ENCODE measurements around the gene RHOJ.
"Not testable (repeated sequence)": the region's sequence is repeated elsewhere in the genome, so short reads cannot be mapped to it uniquely, and the experiment has no call there.

RHOJ gene

DNA sequence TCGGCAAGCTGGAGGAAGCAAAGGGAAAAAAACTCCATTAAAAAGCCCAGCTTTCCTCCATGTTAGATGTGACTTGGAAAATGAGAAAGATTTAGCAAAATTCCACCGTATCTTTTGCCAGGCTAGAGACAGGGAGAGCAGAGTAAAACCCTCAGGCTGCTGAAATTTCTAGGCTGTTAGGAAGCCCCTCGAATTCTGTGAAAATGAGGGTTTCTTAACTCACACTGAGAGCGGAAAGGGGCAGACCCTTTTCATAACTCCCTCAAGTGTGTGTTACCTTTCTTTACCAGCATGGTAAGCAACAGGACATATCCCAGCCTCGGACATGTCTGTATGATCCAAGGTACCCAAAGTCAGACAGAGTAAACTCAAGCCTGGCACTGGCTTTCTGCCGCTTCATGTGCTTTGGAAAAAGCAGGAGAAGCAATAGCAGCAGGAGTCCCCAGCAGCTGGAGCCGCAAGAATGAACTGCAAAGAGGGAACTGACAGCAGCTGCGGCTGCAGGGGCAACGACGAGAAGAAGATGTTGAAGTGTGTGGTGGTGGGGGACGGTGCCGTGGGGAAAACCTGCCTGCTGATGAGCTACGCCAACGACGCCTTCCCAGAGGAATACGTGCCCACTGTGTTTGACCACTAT, at the start of gene RHOJ:
Gene RHOJ, plus strand, starts transcription at position 37 of the 637 bp plus-strand sequence. Its CDS starts 427 bp downstream, at position 464.
- Mint-ChIP-seq H3K27ac (no peak within 1 kb of the TSS), H3K36me3 (no peaks in the 10 kb centered on the region), H3K4me1 (no peaks in the 10 kb centered on the region), H3K4me3 (no peak within 1 kb of the TSS), H3K9me3 (no peaks in the 10 kb centered on the region), H3K27me3 (no peaks in the 10 kb centered on the region)
- no peak for DNase-seq
- CTCF ChIA-PET = no interaction called here

GRCh38 chr14:63155511-63156185, 48.6 kb upstream of the RHOJ start:
- Mint-ChIP-seq H3K4me1 (no peaks in the 10 kb centered on the region), H3K27ac (no peak overlapping the region), H3K9me3 (no peaks in the 10 kb centered on the region), H3K36me3 (no peaks in the 10 kb centered on the region), H3K4me3 (no peak overlapping the region), H3K27me3 (no peaks in the 10 kb centered on the region)
- CTCF ChIA-PET = no interaction called here
- DNase-seq = no peak

GRCh38 chr14:63157195-63157594, 47.0 kb upstream of the RHOJ start:
- H3K27ac Mint-ChIP-seq = no peak overlapping the region
- no peaks in the 10 kb centered on the region for H3K36me3 Mint-ChIP-seq
- no peaks in the 10 kb centered on the region for H3K4me1 Mint-ChIP-seq
- no peaks in the 10 kb centered on the region for H3K9me3 Mint-ChIP-seq
- no peaks in the 10 kb centered on the region for H3K27me3 Mint-ChIP-seq
- no peak for DNase-seq
- H3K4me3 Mint-ChIP-seq = no peak overlapping the region
- CTCF ChIA-PET = no interaction called here

DNA sequence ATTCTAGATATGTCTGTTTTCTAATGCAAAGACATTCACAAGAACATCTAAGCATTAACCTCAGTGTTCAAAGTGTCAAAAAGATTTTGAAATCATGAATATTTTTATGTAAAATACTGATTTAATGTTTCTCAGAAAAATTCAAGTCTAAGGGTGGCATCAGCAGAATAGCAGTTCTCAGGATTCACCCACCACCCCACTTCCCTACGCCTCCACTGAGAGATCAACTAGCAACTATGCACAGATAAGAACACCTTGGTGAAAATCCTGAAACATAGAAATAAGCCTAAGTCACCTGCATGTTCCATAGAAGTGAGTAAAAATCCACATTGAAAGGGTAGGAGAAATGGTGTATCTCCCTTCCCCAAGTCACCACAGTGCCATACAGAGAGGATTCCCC, 40.9 kb upstream of the RHOJ start:
- H3K4me1 Mint-ChIP-seq = no peaks in the 10 kb centered on the region
- no peak for DNase-seq
- CTCF ChIA-PET = no interaction called here
- H3K4me3 Mint-ChIP-seq = no peak overlapping the region
- peaks cover 2% of the 10 kb centered on the region for H3K9me3 Mint-ChIP-seq
- H3K27ac Mint-ChIP-seq = no peak overlapping the region
- no peaks in the 10 kb centered on the region for H3K27me3 Mint-ChIP-seq
- H3K36me3 Mint-ChIP-seq = no peaks in the 10 kb centered on the region

- Mint-ChIP-seq H3K9me3 (peaks cover 2% of the 10 kb centered on the region), H3K27ac (no peak overlapping the region)
- CTCF ChIA-PET = no interaction called here
Measured at GRCh38 chr14:63164108-63164683, 40.0 kb upstream of the RHOJ start.

DNA sequence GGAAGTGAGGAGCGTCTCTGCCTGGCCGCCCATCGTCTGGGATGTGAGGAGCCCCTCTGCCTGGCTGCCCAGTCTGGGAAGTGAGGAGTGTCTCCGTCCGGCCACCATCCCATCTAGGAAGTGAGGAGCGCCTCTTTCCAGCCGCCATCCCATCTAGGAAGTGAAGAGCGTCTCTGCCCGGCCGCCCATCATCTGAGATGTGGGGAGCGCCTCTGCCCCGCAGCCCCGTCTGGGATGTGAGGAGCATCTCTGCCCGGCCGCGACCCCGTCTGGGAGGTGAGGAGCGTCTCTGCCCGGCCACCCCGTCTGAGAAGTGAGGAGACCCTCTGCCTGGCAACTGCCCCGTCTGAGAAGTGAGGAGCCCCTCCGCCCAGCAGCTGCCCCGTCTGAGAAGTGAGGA, 39.0 kb upstream of the RHOJ start:
- H3K4me3 Mint-ChIP-seq, H3K27me3 Mint-ChIP-seq, H3K27ac Mint-ChIP-seq, H3K9me3 Mint-ChIP-seq, H3K4me1 Mint-ChIP-seq, CTCF ChIA-PET, H3K36me3 Mint-ChIP-seq, DNase-seq: not testable (repeated sequence)

More at GRCh38 chr14:63164108-63164683, 40.0 kb upstream of the RHOJ start:
- Mint-ChIP-seq H3K4me1 (no peaks in the 10 kb centered on the region), H3K4me3 (no peak overlapping the region), H3K36me3 (no peaks in the 10 kb centered on the region), H3K27me3 (no peaks in the 10 kb centered on the region)
- DNase-seq = no peak

DNA sequence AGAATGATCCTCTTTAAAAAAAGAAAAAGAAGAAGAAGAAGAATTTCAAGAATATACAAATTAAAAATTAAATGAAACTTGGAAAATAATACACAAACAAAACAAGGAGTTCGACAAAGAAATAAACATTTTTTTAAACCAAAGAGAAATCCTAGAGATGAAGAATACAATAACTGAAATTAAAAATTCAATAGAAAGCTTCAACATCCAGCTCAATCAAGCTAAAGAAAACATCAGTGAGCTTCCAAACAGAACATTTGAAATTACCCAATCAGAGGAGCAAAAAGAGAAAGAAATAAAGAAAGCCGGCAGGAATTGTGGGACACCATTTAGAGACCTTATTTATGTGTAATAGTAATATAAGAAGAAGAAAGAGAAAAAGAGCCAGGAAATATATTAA, 37.2 kb upstream of the RHOJ start:
- Mint-ChIP-seq H3K27me3 (no peaks in the 10 kb centered on the region), H3K36me3 (no peaks in the 10 kb centered on the region), H3K27ac (no peak overlapping the region), H3K9me3 (peaks cover 2% of the 10 kb centered on the region), H3K4me3 (no peak overlapping the region), H3K4me1 (no peaks in the 10 kb centered on the region)
- CTCF ChIA-PET = no interaction called here
- no peak for DNase-seq

GRCh38 chr14:63174760-63175191, 29.5 kb upstream of the RHOJ start:
- CTCF ChIA-PET = no interaction called here
- H3K27ac Mint-ChIP-seq = no peak overlapping the region
- no peaks in the 10 kb centered on the region for H3K4me1 Mint-ChIP-seq

GRCh38 chr14:63175531-63175930, 28.7 kb upstream of the RHOJ start:
- Mint-ChIP-seq H3K4me3 (no peak overlapping the region), H3K27ac (no peak overlapping the region), H3K27me3 (no peaks in the 10 kb centered on the region), H3K4me1 (no peaks in the 10 kb centered on the region), H3K36me3 (no peaks in the 10 kb centered on the region), H3K9me3 (no peaks in the 10 kb centered on the region)
- no peak for DNase-seq
- CTCF ChIA-PET = no interaction called here

More at GRCh38 chr14:63174760-63175191, 29.5 kb upstream of the RHOJ start:
- Mint-ChIP-seq H3K27me3 (no peaks in the 10 kb centered on the region), H3K4me3 (no peak overlapping the region), H3K36me3 (no peaks in the 10 kb centered on the region), H3K9me3 (no peaks in the 10 kb centered on the region)
- DNase-seq = no peak

DNA sequence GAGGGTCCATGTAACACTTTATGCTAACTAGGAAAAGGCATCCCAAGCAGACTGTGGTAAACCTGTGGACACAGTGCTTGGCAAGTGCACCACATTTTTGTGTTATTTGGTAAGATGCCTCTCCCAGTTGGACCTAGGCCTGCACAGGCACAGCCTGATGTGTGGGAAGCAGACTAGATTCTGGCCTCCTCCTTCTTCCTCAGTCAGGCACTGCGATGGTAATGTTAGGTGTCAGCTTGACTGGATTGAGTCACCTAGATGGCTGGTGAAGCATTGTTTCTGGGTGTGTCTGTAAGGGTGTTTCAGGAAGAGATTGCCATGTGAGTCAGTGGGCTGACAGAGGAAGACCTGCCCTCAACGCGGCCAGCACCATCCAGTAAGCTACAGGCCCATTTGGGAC, 25.3 kb upstream of the RHOJ start:
- no peak for DNase-seq
- H3K9me3 Mint-ChIP-seq = no peaks in the 10 kb centered on the region

GRCh38 chr14:63179383-63179782, 24.9 kb upstream of the RHOJ start:
- Mint-ChIP-seq H3K4me3 (no peak overlapping the region), H3K9me3 (no peaks in the 10 kb centered on the region), H3K27ac (no peak overlapping the region), H3K4me1 (no peaks in the 10 kb centered on the region), H3K27me3 (no peaks in the 10 kb centered on the region), H3K36me3 (no peaks in the 10 kb centered on the region)
- DNase-seq = no peak
- CTCF ChIA-PET = no interaction called here

More for the DNA sequence above, 25.3 kb upstream of the RHOJ start:
- Mint-ChIP-seq H3K36me3 (no peaks in the 10 kb centered on the region), H3K27me3 (no peaks in the 10 kb centered on the region), H3K4me3 (no peak overlapping the region), H3K4me1 (no peaks in the 10 kb centered on the region), H3K27ac (no peak overlapping the region)
- CTCF ChIA-PET = no interaction called here

DNA sequence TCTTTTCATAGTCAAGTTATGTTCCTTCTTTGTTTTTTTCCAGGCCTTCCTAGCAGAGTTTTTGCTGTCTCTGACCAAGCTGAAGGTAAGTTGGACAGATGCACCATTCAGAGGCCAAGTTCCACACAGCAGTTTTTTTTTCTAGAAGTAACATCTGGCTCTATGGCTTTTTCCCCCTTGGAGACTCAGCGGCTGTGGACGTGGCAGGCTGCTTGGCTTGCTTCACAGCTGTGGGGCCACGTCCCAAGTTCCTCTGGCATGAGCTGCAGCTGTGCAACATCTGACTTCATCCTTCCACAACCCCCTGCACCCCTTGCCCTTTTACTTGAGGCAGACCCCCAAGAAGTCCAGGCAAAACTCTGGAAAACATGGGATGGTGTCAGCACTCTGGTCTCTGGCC, 24.2 kb upstream of the RHOJ start:
- Mint-ChIP-seq H3K36me3 (no peaks in the 10 kb centered on the region), H3K4me3 (no peak overlapping the region), H3K27ac (no peak overlapping the region), H3K9me3 (no peaks in the 10 kb centered on the region), H3K4me1 (no peaks in the 10 kb centered on the region), H3K27me3 (no peaks in the 10 kb centered on the region)
- CTCF ChIA-PET = no interaction called here
- no peak for DNase-seq

GRCh38 chr14:63182968-63183367, 21.3 kb upstream of the RHOJ start:
- CTCF ChIA-PET = no interaction called here
- peaks cover 3% of the 10 kb centered on the region for H3K27me3 Mint-ChIP-seq
- DNase-seq = no peak
- H3K36me3 Mint-ChIP-seq = no peaks in the 10 kb centered on the region
- no peaks in the 10 kb centered on the region for H3K4me1 Mint-ChIP-seq
- H3K9me3 Mint-ChIP-seq = no peaks in the 10 kb centered on the region
- H3K27ac Mint-ChIP-seq = no peak overlapping the region
- no peak overlapping the region for H3K4me3 Mint-ChIP-seq

DNA sequence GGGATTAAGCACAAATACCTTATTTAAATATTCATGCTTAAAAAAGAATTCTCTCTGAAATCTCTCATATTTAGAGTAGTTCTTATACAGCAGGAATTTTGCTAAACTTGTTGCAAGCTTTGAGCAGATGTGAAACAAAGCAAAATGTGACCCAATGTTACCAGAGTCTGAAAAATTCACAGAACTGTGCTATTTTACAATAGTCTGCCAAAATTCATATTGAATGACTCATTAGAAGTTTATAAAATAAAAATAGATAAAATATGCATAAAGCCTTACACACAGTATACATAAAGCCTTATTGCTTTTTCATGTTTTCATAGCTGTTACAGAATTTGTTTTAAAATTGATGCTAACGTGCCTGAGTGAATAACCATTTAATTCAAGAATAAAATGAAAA, 17.8 kb upstream of the RHOJ start:
- no peaks in the 10 kb centered on the region for H3K9me3 Mint-ChIP-seq
- CTCF ChIA-PET = no interaction called here
- DNase-seq = no peak

DNA sequence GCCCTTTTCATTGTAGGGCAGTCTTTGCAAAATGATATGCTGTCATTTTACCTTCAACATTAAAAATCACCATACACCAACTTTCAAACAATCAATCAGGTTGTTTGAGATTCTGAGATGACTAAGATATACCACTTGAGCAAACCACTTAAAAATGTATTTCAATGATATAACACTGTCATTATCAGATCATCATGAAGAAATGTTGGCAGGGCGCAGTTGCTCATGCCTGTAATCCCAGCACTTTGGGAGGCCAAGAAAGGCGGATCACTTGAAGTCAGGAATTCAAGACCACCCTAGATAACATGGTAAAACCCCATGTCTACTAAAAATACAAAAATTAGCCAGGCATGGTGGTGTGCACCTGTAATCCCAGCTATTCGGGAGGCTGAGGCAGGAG, 13.0 kb upstream of the RHOJ start:
- DNase-seq = no peak
- no peak overlapping the region for H3K4me3 Mint-ChIP-seq

More for the DNA sequence above, 17.8 kb upstream of the RHOJ start:
- H3K36me3 Mint-ChIP-seq = no peaks in the 10 kb centered on the region
- H3K4me1 Mint-ChIP-seq = no peaks in the 10 kb centered on the region
- H3K27me3 Mint-ChIP-seq = peaks cover 3% of the 10 kb centered on the region
- H3K4me3 Mint-ChIP-seq = no peak overlapping the region
- H3K27ac Mint-ChIP-seq = no peak overlapping the region

More for the DNA sequence above, 13.0 kb upstream of the RHOJ start:
- Mint-ChIP-seq H3K36me3 (no peaks in the 10 kb centered on the region), H3K9me3 (peaks cover 3% of the 10 kb centered on the region), H3K27me3 (no peaks in the 10 kb centered on the region), H3K27ac (no peak overlapping the region), H3K4me1 (no peaks in the 10 kb centered on the region)
- CTCF ChIA-PET = no interaction called here
